ENCODE data around the gene MTX1. TPM values are rescaled to one million over a fixed set of nuclear protein-coding genes. Genes with fewer than 3 reads are reported as not detected.
"Not testable (repeated sequence)": the region's sequence is repeated elsewhere in the genome, so short reads cannot be mapped to it uniquely, and the experiment has no call there.

The MTX1 gene
- total RNA-seq, 4 donors from 2014 or later, result 37.9 to 75.5 (median 52.1) TPM

- WGBS, 2 donors, result 49 to 69% methylated on average over 8 to 14 of the region's 14 CpGs
- Histone ChIP-seq H3K4me1 (peaks cover 0 to 6% of the 10 kb centered on the region in 2 donors), H3K4me3 (replicated peaks in 1 of 3) (no peak overlapping the region), H3K27ac (no peak overlapping the region), H3K36me3 (no peaks in the 10 kb centered on the region), H3K27me3 (no peaks in the 10 kb centered on the region), H3K9me3 (no peaks in the 10 kb centered on the region)
- TF ChIP-seq POLR2A (IDR thresholded peaks at IDR 0.05), result no peak
- TF ChIP-seq CTCF (IDR thresholded peaks at IDR 0.05), result no peak
- no peak for DNase-seq
- intact Hi-C loops (cut with DNase I), result no loop called here
Observed at GRCh38 chr1:155186794-155187455, 21.6 kb upstream of the MTX1 start.

- no peak for DNase-seq
- TF ChIP-seq CTCF (IDR thresholded peaks at IDR 0.05), result no peak
- no peak for TF ChIP-seq POLR2A (IDR thresholded peaks at IDR 0.05)
- H3K27ac ChIP-seq, result no peak overlapping the region
- H3K27me3 ChIP-seq, result no peaks in the 10 kb centered on the region
- 75 to 82% methylated on average over 13 to 16 of the region's 16 CpGs for WGBS, 2 donors
- no peaks in the 10 kb centered on the region for H3K36me3 ChIP-seq
- no peak overlapping the region for H3K4me3 ChIP-seq (replicated peaks in 1 of 3)
- intact Hi-C loops (cut with DNase I), result no loop called here
- H3K9me3 ChIP-seq, result no peaks in the 10 kb centered on the region
- H3K4me1 ChIP-seq, result peaks cover 0 to 11% of the 10 kb centered on the region in 2 donors
Observed at GRCh38 chr1:155187456-155187891, 21.0 kb upstream of the MTX1 start.

GRCh38 chr1:155188268-155188667, 20.2 kb upstream of the MTX1 start:
- 71 to 88% methylated on average over 2 to 3 of the region's 14 CpGs for WGBS, 2 donors
- Histone ChIP-seq H3K9me3 (no peaks in the 10 kb centered on the region), H3K4me1 (peaks cover 0 to 19% of the 10 kb centered on the region in 2 donors), H3K27ac (no peak overlapping the region), H3K36me3 (no peaks in the 10 kb centered on the region), H3K27me3 (no peaks in the 10 kb centered on the region), H3K4me3 (replicated peaks in 1 of 3) (no peak overlapping the region)
- TF ChIP-seq POLR2A (IDR thresholded peaks at IDR 0.05), result no peak
- no peak for TF ChIP-seq CTCF (IDR thresholded peaks at IDR 0.05)
- DNase-seq, result no peak
- intact Hi-C loops (cut with DNase I), result no loop called here

- H3K4me3 ChIP-seq (replicated peaks in 1 of 3); DNase-seq; H3K36me3 ChIP-seq; intact Hi-C loops (cut with DNase I); H3K9me3 ChIP-seq; H3K27ac ChIP-seq; H3K27me3 ChIP-seq: not testable (repeated sequence)
- peaks cover 9 to 30% of the 10 kb centered on the region in 2 donors for H3K4me1 ChIP-seq
- WGBS, 2 donors, result 95% methylated on average over 18 of the region's 45 CpGs; no CpG with 5 or more reads in 1 of the 2 donors
Observed at GRCh38 chr1:155189926-155190325, 18.6 kb upstream of the MTX1 start.

GRCh38 chr1:155191904-155192303, 16.6 kb upstream of the MTX1 start:
- no peaks in the 10 kb centered on the region for H3K9me3 ChIP-seq
- no peak for DNase-seq
- H3K36me3 ChIP-seq, result no peaks in the 10 kb centered on the region
- H3K4me1 ChIP-seq, result peaks cover 9 to 34% of the 10 kb centered on the region in 2 donors
- TF ChIP-seq POLR2A (IDR thresholded peaks at IDR 0.05), result no peak
- no peak for TF ChIP-seq CTCF (IDR thresholded peaks at IDR 0.05)
- WGBS, 2 donors, result 88 to 100% methylated on average over 5 to 10 of the region's 17 CpGs
- H3K27ac ChIP-seq, result peak overlapping the region in 1 of 3 donors; percentile 96
- no peaks in the 10 kb centered on the region for H3K27me3 ChIP-seq
- intact Hi-C loops (cut with DNase I), result no loop called here
- no peak overlapping the region for H3K4me3 ChIP-seq (replicated peaks in 1 of 3)
